Measurements from ENCODE around the gene GALR3. TPM values are rescaled to one million over a fixed set of nuclear protein-coding genes. Genes with fewer than 3 reads are reported as not detected.

The GALR3 gene
- total RNA-seq, 4 donors from 2014 or later = not detected

GRCh38 chr22:37843741-37844089 is 20.5 kb downstream of the GALR3 start:
- DNase-seq (ENCODE audit: low spot score in 2 of 2) = no peak
- intact Hi-C loops (cut with DNase I; ENCODE audit: low total_unique reads) = no loop called here
- WGBS, 2 donors = 1% methylated on average over 15 to 20 of the region's 46 CpGs

GRCh38 chr22:37844904-37845329 is 21.7 kb downstream of the GALR3 start:
- intact Hi-C loops (cut with DNase I; ENCODE audit: low total_unique reads) = no loop called here
- no peak overlapping the region for H3K4me3 ChIP-seq (ENCODE audit: low read depth, poor library complexity, severe bottlenecking)
- no peak for DNase-seq (ENCODE audit: low spot score in 2 of 2)
- TF ChIP-seq POLR2A (IDR thresholded peaks at IDR 0.05) (no peak), CTCF (IDR thresholded peaks at IDR 0.05) (no peak)
- WGBS, 2 donors = 89% methylated on average over 6 of the region's 6 CpGs

More at GRCh38 chr22:37843741-37844089, 20.5 kb downstream of the GALR3 start:
- no peak for TF ChIP-seq CTCF (IDR thresholded peaks at IDR 0.05)
- TF ChIP-seq POLR2A (IDR thresholded peaks at IDR 0.05) = no peak
- H3K4me3 ChIP-seq (ENCODE audit: low read depth, poor library complexity, severe bottlenecking) = peak overlapping the region; percentile 75

- 87 to 93% methylated on average over 2 of the region's 2 CpGs for WGBS, 2 donors
- H3K4me3 ChIP-seq (ENCODE audit: low read depth, poor library complexity, severe bottlenecking) = no peak overlapping the region
- TF ChIP-seq CTCF (IDR thresholded peaks at IDR 0.05) (no peak), POLR2A (IDR thresholded peaks at IDR 0.05) (no peak)
- intact Hi-C loops (cut with DNase I; ENCODE audit: low total_unique reads) = no loop called here
- DNase-seq (ENCODE audit: low spot score in 2 of 2) = no peak
Measured at GRCh38 chr22:37846433-37846832, 23.3 kb downstream of the GALR3 start.

- 33 to 34% methylated on average over 27 of the region's 27 CpGs for WGBS, 2 donors
- peak overlapping the region; percentile 71 for H3K4me3 ChIP-seq (ENCODE audit: low read depth, poor library complexity, severe bottlenecking)
- no peak for DNase-seq (ENCODE audit: low spot score in 2 of 2)
- no peak for TF ChIP-seq CTCF (IDR thresholded peaks at IDR 0.05)
- TF ChIP-seq POLR2A (IDR thresholded peaks at IDR 0.05) = no peak
- intact Hi-C loops (cut with DNase I; ENCODE audit: low total_unique reads) = no loop called here
Measured at GRCh38 chr22:37848587-37849088, 25.5 kb downstream of the GALR3 start.

- intact Hi-C loops (cut with DNase I; ENCODE audit: low total_unique reads) = no loop called here
- DNase-seq (ENCODE audit: low spot score in 2 of 2) = peak; percentile 88 to 98
- H3K4me3 ChIP-seq (ENCODE audit: low read depth, poor library complexity, severe bottlenecking) = peak within 1 kb of the TSS; percentile 71
- no peak for TF ChIP-seq CTCF (IDR thresholded peaks at IDR 0.05)
- peak in 1 of 2 donors; percentile 44 for TF ChIP-seq POLR2A (IDR thresholded peaks at IDR 0.05)
- WGBS, 2 donors = 1% methylated on average over 44 to 47 of the region's 49 CpGs
Measured at GRCh38 chr22:37849089-37849751, 26.0 kb downstream of the GALR3 start, which contains the start of gene EIF3L. Gene EIF3L (plus strand): TSS chr22:37849419. CDS start chr22:37849450, 31 bp downstream.
